Chondrocyte (in vitro differentiated cells): ENCODE data around the gene TLE1. TPM values are rescaled to one million over a fixed set of nuclear protein-coding genes. Genes with fewer than 3 reads are reported as not detected.

Experiments used
- DNase-seq: peaks from one replicate; pipeline ENCODE4 v3.0.0; 2021; ENCODE audit warnings: mixed read lengths, low spot score
- H3K27ac Mint-ChIP-seq: one replicate; pipeline ENCODE4 v1.8.0; 2021; ENCODE audit warnings: mild to moderate bottlenecking, moderate library complexity, mixed read lengths; ENCODE audit not compliant: unreplicated experiment
- H3K27me3 Mint-ChIP-seq: 2 replicates; pipeline ENCODE4 v1.8.0; 2021; ENCODE audit warnings: low read depth, mixed read lengths
- H3K36me3 Mint-ChIP-seq: 2 replicates; pipeline ENCODE4 v1.8.0; 2021; ENCODE audit warnings: low read depth, mixed read lengths
- H3K4me1 Mint-ChIP-seq: 2 replicates; pipeline ENCODE4 v1.8.0; 2021; ENCODE audit warnings: low read depth, mild to moderate bottlenecking, mixed read lengths
- H3K4me3 Mint-ChIP-seq: one replicate; pipeline ENCODE4 v1.8.0; 2021; ENCODE audit warnings: mild to moderate bottlenecking, moderate library complexity, mixed read lengths; ENCODE audit not compliant: unreplicated experiment
- H3K9me3 Mint-ChIP-seq: 2 replicates; pipeline ENCODE4 v1.8.0; 2021; ENCODE audit warnings: low read depth, mixed read lengths
- total RNA-seq: library from RNA; stranded (reverse); gene quantifications from 3 replicates; pipeline ENCODE4 v1.2.1, GENCODE V29; 2021
- TF ChIP-seq, protein P1 (sequence below): fragments of 200-600 bp; sonication (generic); IDR thresholded peaks from 2 replicates; pipeline ENCODE4 v1.5.0; 2021; ENCODE audit warnings: antibody characterized with exemption, mild to moderate bottlenecking, moderate library complexity

The TLE1 gene
- total RNA-seq, 1 donor from 2014 or later = 12.6 TPM

DNA sequence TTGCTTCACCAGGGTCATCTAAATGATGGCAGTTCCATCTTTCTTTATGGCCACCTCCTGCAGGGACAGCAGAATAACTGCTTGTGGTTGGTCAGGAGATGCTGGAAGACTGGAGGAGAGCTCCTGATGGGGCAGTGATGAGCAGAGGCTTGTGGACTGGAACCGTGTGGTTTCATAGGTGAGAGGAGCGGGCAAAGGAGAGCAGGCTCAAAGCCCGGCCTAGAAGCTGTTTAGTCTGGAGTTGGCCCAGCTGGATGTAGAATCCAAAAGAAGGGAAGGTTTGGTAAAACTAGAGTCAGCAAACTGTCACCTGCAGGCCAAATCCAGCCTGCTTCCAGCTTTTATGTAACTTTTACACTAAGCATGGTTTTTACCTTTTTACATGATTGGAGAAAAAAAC, 32.9 kb upstream of the TLE1 start:
- Mint-ChIP-seq H3K9me3 (no peaks in the 10 kb centered on the region), H3K27ac (no peak overlapping the region), H3K4me3 (no peak overlapping the region), H3K36me3 (no peaks in the 10 kb centered on the region), H3K4me1 (peaks cover 10% of the 10 kb centered on the region), H3K27me3 (peaks cover 9% of the 10 kb centered on the region)
- TF ChIP-seq, protein P1, sequence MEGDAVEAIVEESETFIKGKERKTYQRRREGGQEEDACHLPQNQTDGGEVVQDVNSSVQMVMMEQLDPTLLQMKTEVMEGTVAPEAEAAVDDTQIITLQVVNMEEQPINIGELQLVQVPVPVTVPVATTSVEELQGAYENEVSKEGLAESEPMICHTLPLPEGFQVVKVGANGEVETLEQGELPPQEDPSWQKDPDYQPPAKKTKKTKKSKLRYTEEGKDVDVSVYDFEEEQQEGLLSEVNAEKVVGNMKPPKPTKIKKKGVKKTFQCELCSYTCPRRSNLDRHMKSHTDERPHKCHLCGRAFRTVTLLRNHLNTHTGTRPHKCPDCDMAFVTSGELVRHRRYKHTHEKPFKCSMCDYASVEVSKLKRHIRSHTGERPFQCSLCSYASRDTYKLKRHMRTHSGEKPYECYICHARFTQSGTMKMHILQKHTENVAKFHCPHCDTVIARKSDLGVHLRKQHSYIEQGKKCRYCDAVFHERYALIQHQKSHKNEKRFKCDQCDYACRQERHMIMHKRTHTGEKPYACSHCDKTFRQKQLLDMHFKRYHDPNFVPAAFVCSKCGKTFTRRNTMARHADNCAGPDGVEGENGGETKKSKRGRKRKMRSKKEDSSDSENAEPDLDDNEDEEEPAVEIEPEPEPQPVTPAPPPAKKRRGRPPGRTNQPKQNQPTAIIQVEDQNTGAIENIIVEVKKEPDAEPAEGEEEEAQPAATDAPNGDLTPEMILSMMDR = no peak
- no peak for DNase-seq

DNA sequence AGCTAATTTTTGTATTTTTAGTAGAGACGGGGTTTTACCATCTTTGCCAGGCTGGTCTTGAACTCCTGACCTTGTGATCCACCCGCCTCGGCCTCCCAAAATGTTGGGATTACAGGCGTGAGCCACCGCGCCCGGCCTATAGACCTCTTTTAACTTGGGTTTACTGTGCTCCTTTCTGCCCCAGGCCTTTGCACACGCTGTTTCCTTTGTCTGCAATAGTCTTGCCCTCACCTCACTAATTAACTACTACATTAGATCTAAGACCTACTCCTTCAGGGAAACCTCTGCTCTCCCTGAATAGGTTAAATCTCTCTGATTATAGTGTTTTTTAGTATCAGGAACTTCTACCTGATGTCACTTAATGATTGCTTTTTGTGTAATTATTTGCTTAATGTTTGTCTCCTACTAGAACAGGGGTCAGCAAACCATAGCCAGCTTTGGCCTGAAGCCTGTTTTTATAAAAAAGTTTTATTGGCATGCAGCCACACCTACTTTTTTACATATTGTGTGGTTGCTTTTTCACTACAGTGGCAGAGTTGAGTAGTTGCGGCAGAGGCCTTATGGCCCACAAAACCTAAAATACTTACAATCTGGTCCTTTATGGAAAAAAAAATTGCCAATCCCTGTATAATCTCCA, 31.2 kb upstream of the TLE1 start:
- DNase-seq = no peak
- H3K36me3 Mint-ChIP-seq = no peaks in the 10 kb centered on the region
- no peak overlapping the region for H3K4me3 Mint-ChIP-seq
- no peaks in the 10 kb centered on the region for H3K9me3 Mint-ChIP-seq
- peaks cover 9% of the 10 kb centered on the region for H3K27me3 Mint-ChIP-seq
- peaks cover 12% of the 10 kb centered on the region for H3K4me1 Mint-ChIP-seq
- no peak overlapping the region for H3K27ac Mint-ChIP-seq
- TF ChIP-seq, protein P1 = no peak

DNA sequence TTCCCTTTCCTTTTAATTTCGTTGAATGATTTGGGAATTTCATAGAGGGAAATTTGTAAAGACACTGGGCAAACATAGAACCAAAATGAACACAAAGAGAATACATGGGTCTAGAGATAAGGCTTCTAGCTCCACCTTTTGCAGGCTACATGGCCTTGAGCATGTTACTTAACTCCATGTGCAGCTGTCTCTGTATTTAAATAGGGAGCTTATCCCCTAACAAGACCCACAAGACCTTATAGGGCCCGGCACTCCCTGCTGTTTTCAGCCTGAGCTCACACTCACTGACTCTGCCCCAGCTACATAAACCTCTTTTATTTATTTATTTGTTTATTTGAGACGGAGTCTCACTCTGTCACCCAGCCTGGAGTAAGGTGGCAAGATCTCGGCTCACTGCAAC, 30.6 kb upstream of the TLE1 start:
- DNase-seq = no peak
- Mint-ChIP-seq H3K4me3 (no peak overlapping the region), H3K27ac (no peak overlapping the region), H3K4me1 (peaks cover 12% of the 10 kb centered on the region), H3K9me3 (no peaks in the 10 kb centered on the region), H3K36me3 (no peaks in the 10 kb centered on the region), H3K27me3 (peaks cover 9% of the 10 kb centered on the region)
- TF ChIP-seq, protein P1 = no peak

DNA sequence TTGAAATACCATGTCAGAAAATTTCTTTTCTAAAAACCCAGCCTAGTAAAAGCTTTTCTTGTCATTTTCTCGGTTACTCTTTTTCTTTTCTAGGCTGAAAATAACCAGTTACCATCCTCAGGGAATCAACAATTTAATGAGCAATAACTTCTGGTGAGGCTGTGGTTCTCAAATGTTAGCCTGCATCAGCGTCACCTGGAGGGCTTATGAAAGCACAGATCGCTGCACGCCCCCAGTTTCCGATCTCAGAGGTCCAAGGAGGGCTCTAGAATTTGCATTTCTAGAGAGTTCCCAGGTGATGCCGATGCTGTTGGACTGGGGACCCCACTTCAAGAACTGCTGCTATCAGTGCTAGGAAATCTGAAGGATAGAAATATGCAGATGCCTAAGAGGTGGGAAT, 28.9 kb upstream of the TLE1 start:
- no peak overlapping the region for H3K27ac Mint-ChIP-seq
- TF ChIP-seq, protein P1 = no peak
- no peaks in the 10 kb centered on the region for H3K36me3 Mint-ChIP-seq
- H3K9me3 Mint-ChIP-seq = no peaks in the 10 kb centered on the region
- no peak for DNase-seq
- no peak overlapping the region for H3K4me3 Mint-ChIP-seq
- peaks cover 9% of the 10 kb centered on the region for H3K27me3 Mint-ChIP-seq
- peaks cover 2% of the 10 kb centered on the region for H3K4me1 Mint-ChIP-seq

- H3K9me3 Mint-ChIP-seq = no peaks in the 10 kb centered on the region
- no peaks in the 10 kb centered on the region for H3K36me3 Mint-ChIP-seq
- H3K27me3 Mint-ChIP-seq = peaks cover 7% of the 10 kb centered on the region
- no peak for DNase-seq
- no peak overlapping the region for H3K27ac Mint-ChIP-seq
- peaks cover 2% of the 10 kb centered on the region for H3K4me1 Mint-ChIP-seq
- TF ChIP-seq, protein P1 = no peak
- H3K4me3 Mint-ChIP-seq = no peak overlapping the region
These were observed 28.4 kb upstream of the TLE1 start for GRCh38 chr9:81717747-81718077.
